A673 (cell line): Measurements from ENCODE around the gene SPATA13.

Source experiments
- CTCF ChIP-seq: fragments of 300-800, 200-600 bp; sonication (generic); conservative IDR thresholded peaks from 2 replicates; pipeline ENCODE4 v1.5.1; 2017; ENCODE audit warnings: low read depth, mild to moderate bottlenecking, antibody characterized with exemption, low read length, moderate library complexity, mixed read lengths
- EZH2 ChIP-seq: fragments of 200-600 bp; sonication (generic); IDR thresholded peaks from 2 replicates; pipeline ENCODE4 v1.6.1; 2017; ENCODE audit warnings: borderline replicate concordance, low read depth, mild to moderate bottlenecking, mixed read lengths, antibody characterized with exemption, low read length; ENCODE audit not compliant: poor library complexity, severe bottlenecking

DNA sequence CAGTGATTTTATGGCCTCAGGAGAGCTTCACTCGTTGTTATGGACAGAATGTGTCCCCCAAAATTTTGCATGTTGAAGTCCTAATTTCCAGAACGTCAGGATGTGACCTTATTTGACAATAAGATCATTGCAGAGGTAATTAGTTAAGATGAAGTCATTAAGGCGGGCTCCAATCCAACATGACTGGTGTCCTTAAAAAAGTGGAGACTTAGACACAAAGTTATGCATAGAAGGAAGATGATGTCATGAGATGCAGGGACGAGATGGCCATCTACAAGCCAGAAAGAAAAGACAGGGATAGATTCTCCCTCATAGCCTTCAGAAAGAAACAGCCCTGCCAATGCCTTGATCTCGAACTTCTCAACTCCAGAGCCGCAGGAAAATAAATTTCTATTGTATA is 25.8 kb upstream of the SPATA13 start:
- TF ChIP-seq CTCF (no peak), EZH2 (no peak)
